GM18873 (cell line): ENCODE results near the gene FBXO42.
A peak's percentile ranks its signal among the peaks of the same experiment; 100 is the strongest.

ENCODE experiments used
- ATAC-seq: cut with Tn5 transposase; IDR thresholded peaks from one replicate; pipeline ENCODE4 v1.9.1; 2021; ENCODE audit warnings: mild to moderate bottlenecking, moderate library complexity, moderate number of reproducible peaks; ENCODE audit not compliant: unreplicated experiment, low FRiP score

The FBXO42 gene

DNA sequence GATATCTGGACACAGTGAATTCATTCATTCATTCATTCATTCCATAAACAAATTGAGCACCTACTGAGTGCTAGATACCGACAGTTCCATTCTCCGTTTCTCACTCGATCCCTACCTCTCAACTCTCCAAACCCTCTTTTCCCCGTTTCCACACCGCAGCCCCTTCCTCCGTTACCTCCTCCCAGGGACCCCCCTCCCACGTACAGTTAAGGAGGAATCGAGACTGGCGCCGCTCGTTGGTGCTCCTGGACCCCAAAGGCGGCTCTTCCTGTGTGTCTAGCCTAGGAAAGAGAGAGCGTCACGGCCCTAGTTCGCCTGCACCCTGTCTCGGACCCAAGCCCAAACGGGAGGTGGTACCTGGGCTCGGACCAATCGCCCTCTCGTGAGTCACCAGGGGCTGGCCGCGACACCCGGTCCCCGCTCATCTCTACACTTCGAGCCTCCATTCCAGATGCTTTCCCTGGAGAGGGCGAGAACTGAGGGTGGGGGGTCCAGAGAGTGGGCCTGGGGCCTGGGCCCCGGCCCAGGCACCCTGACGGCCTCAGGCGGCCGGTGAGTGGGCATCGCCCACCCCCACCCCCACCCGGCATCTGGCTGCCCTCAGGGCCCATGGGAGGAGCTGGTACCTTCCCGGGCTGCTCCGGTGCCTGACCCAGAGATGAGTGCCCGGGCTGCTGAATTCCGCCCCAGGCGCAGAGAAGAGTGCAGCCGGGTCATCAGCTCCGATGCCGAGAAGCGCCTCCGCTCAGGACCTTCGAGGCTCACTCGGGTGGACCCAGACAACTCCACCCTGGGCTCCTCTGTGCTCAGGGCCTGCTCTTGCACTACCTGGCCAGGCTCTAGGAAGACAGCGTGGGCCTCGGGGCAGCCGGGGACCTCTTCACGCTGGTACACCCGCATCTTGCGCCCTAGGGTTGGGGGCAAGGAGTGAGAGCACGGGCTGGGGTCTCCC is 144.7 kb downstream of the FBXO42 start:
- ATAC-seq: peak; percentile 8

- peak; percentile 45 for ATAC-seq
Measured at GRCh38 chr1:16206547-16207317, 145.5 kb downstream of the FBXO42 start.

DNA sequence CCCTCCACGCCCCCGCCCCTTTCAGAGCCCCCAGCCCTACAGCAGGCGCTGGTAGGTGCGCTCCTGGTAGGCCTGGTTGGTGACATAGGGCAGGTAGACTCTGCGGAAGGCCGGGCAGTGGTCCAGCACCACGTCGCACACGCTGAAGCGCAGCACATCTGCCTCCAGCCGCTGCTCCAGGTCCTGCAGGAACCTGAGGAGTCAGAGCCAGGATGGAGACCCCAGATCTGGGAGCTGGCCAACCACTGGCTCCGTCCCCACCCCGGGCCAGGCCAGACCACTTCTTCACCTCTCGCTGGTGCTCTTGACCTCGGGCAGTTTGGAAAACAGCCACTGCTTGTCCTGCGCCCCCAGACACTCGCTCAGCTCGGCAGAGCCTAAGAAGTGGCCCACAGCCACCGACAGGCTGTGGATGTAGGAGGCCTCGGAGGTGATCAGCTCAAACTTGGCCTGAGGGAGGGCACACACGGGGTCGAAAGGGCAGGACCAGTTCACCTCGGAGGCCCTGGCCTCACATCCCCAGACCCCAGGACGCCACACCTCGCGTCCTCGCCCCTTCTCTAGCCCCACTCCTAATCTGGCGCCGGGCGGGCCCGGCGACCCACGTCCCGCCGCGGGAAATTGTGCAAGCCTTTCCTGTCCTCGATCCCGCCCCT is 146.3 kb downstream of the FBXO42 start:
- no peak for ATAC-seq

DNA sequence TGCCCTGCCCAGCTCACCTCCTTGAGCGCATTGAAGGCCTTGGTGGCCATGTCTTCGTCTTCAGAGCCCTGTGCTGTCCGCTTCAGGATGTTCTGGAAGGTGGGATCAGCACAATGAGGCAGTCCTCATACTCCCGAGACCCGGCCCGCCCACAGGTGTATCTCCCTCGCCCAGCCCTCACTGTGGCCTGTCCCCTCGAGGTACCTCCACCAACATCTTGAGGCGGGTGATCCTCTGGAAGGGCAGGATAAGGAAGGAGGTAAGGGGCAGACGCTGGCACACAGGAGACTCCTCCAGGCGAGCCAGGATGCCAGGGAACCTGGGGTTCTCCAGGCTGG is 147.0 kb downstream of the FBXO42 start:
- ATAC-seq: no peak

DNA sequence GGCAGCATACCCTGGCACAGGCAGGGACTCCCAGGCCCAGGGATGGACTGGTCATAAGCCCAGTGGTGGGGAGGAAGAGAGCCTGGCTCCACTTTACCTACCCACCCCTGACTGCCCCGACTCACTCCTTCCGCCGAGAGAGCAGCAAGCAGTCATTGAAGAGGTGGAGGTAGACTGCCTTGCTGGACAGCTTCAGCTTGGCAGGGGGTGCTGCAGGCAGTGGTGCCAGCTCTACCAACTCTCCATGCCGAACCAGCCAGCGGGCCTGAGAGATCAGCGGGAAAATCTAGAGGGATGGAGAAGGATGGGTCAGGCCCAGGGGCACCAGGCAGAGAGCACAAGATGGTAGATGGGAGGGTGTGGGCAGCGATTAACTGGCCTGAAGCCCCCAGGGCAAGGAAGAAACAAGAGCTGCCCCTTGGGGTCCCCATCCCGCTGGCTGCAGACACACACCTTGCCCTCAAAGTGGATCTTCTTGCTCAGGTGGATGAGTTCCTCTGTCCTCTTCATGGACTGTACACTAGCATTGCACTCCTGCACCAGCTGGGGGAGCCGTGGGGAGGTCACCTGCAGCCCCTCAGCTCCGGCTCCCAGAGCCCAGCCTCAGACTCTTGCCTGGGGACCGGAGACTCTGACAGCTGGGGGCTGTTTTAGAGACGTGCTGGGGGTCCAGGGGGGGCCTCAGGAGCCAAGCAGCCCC is 147.5 kb downstream of the FBXO42 start:
- no peak for ATAC-seq

- no peak for ATAC-seq
Measured at GRCh38 chr1:16204216-16204615, 148.1 kb downstream of the FBXO42 start.

DNA sequence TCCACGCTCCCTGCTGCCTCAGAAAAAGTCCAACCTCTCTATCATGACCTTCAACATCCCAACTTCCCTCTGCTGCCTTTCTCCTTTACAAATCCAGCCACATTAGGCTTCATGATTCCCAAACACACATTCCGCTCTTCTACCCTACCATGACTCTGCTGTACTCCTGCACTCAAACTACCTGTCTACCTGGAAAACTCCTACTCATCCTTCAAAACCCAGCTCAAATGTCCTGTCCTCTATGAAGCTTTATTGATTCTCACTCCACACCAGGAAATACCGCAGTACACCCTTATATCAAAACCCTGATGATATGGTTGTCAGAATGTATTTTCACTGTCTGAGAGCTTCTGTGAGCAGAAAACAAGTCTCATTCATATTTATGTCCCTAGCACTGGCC is 148.7 kb downstream of the FBXO42 start:
- no peak for ATAC-seq

- ATAC-seq: no peak
Measured at GRCh38 chr1:16202281-16203210, 149.7 kb downstream of the FBXO42 start.

DNA sequence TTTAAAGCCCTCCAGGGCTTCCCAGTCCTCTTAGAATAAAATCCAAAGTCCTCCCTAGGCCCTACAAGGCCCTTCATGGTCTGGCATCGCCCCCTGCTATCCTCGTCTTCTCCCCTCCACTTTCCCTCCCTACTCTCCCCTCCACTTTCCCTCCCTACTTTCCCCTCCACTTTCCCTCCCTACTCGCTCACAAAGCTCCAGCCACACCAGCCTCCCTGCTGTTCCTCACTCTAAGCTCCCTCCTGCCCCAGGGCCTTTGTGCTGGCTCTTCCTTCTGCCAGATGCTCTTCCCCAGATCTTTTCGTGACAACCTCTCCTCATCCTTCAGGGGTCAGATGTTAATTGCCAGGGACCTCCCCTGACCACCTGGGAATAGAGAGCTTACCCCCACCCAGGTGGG is 152.6 kb downstream of the FBXO42 start:
- no peak for ATAC-seq

DNA sequence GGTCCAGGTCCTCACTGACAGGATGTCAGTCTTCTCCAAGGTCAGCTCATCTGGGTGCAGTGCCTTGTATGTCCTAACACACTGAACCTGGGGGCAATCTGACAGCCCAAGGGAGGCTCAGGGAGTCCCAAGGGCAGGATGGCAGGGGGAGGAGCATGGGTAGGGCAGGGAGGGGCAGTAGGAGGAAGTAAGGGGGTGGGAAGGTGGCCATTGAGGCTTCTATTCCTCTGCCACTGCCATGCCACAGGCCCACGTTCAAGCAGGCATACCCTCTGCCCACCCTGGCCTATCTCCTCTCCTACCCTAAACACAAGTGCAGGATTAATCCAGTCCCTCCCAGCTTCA is 153.2 kb downstream of the FBXO42 start:
- no peak for ATAC-seq

DNA sequence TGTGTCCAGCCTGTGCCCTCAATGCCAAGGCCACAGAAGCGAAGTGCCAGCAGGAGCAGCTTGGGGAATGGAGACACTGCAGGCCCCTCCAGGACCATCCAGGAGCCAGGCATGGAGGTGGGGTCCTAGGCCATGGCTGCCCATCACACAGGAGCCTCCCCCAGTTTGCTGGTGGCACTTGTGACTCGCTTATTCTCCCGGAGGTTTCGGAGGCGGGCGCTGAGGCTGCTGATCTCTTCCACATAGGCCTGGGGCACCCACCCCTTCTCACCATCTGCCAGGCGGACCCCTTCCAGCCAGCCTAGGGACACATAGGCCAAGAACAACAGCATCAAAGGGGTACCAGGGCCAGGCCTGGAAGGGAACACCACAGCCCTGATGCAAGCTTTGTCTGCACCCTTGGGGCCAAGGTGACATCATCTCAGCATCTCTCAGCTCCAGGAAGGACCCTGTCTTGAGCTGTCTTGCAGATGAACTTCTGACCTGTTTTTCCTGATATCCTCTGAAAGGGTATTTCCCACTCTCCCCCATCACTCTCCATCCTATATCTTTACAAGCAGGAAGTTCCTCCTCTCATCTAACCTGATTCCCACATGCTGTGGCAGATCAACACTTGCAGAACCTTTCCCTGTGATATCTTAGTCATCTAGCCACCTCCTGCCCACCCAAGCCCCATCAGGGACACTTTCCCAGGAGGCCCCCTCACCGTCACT is 153.7 kb downstream of the FBXO42 start:
- ATAC-seq: no peak

DNA sequence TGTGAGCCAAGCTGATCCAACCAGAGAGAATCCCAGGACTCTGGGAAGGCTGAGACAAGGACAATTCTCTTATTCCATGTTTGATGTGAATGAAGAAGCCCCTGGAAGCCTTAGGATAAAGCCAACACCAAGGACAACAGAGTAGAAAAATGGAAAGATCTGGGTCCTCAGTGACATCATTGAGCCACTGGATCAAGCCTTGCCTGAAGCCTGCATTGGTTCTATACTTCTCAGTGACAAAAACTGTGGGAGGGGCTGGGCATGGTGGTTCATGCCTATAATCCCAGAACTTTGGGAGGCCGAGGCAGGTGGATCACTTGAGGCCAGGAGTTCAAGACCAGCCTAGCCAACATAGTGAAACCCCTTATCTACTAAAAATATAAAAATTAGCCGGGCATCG is 155.4 kb downstream of the FBXO42 start:
- ATAC-seq: no peak
